Measurements from ENCODE around the gene GABRG3. TPM values are rescaled to one million over a fixed set of nuclear protein-coding genes. Genes with fewer than 3 reads are reported as not detected.

Gene GABRG3
- total RNA-seq, 2 donors from 2014 or later, result not detected

DNA sequence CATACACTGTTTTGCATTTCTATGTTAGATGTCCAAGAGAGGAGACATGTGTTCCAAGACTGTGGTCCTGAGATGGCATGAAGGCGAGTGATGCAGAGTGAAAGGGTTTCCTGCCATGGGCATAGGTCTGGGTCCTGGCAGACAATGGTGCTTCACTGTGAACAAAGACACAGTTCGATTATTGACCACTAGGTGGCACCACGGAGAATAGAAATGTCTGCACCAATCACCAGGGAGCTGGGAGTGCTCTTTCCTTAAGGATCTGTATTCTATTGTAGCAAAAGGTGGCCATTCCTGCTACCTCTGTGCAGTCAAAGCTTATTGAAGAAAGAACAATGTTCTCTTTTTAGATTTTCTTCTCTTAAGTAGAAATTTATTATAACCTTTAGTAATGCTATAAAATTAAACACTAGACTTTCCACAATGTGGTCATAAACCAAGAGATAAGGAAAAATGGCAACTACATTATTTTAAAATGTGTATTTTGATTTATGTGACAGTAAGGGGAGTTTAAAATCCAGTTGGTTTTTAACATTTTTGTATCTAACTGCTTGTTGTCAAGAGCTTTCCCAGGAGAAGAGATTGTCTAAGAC lies 88.7 kb downstream of the GABRG3 start:
- Mint-ChIP-seq H3K36me3 (no peaks in the 10 kb centered on the region), H3K4me3 (no peak overlapping the region), H3K27ac (no peak overlapping the region), H3K27me3 (no peaks in the 10 kb centered on the region), H3K9me3 (peaks cover 4% of the 10 kb centered on the region), H3K4me1 (ENCODE audit: low read depth in 2 of 2) (no peaks in the 10 kb centered on the region)
- DNase-seq (ENCODE audit: low spot score) (no peak), ATAC-seq (peak in 1 of 2 donors; percentile 48)

GRCh38 chr15:27061739-27062138 lies 90.8 kb downstream of the GABRG3 start:
- H3K36me3 Mint-ChIP-seq, result no peaks in the 10 kb centered on the region
- H3K4me3 Mint-ChIP-seq, result no peak overlapping the region
- ATAC-seq (no peak), DNase-seq (ENCODE audit: low spot score) (no peak)
- H3K4me1 Mint-ChIP-seq (ENCODE audit: low read depth in 2 of 2), result no peaks in the 10 kb centered on the region
- H3K27ac Mint-ChIP-seq, result no peak overlapping the region
- H3K9me3 Mint-ChIP-seq, result peaks cover 7% of the 10 kb centered on the region
- no peaks in the 10 kb centered on the region for H3K27me3 Mint-ChIP-seq

GRCh38 chr15:27062951-27063350 lies 92.0 kb downstream of the GABRG3 start:
- H3K9me3 Mint-ChIP-seq, result peaks cover 12% of the 10 kb centered on the region
- H3K4me3 Mint-ChIP-seq, result no peak overlapping the region
- H3K36me3 Mint-ChIP-seq, result peaks cover 5% of the 10 kb centered on the region
- no peak overlapping the region for H3K27ac Mint-ChIP-seq
- ATAC-seq (no peak), DNase-seq (ENCODE audit: low spot score) (no peak)
- H3K4me1 Mint-ChIP-seq (ENCODE audit: low read depth in 2 of 2), result no peaks in the 10 kb centered on the region
- no peaks in the 10 kb centered on the region for H3K27me3 Mint-ChIP-seq

DNA sequence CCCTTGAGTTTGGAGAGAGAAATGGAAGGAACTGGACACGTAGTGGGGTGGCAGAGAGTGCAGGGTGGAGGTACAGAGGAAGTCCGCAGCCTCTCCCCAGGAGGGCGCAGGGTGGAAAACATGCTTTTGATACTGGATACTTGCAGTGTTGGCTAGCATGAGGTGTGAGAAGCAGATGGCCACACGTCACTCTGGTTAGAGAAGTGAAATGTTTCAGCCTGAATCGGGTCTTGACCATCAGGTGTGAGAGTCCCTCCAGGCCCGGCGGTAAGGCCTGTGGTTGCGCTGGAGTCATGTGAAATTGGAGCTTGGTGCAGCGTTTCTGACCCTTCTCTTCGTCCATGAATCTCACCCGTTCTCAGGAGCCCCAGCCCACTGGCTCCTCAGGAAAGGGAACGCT lies 93.1 kb downstream of the GABRG3 start:
- Mint-ChIP-seq H3K9me3 (peaks cover 12% of the 10 kb centered on the region), H3K27me3 (no peaks in the 10 kb centered on the region), H3K36me3 (peaks cover 5% of the 10 kb centered on the region), H3K4me1 (ENCODE audit: low read depth in 2 of 2) (no peaks in the 10 kb centered on the region), H3K4me3 (no peak overlapping the region), H3K27ac (no peak overlapping the region)
- DNase-seq (ENCODE audit: low spot score) (no peak), ATAC-seq (no peak)

GRCh38 chr15:27065151-27065550 lies 94.2 kb downstream of the GABRG3 start:
- DNase-seq (ENCODE audit: low spot score) (no peak), ATAC-seq (no peak)
- no peak overlapping the region for H3K4me3 Mint-ChIP-seq
- no peaks in the 10 kb centered on the region for H3K27me3 Mint-ChIP-seq
- H3K9me3 Mint-ChIP-seq, result peaks cover 12% of the 10 kb centered on the region
- no peaks in the 10 kb centered on the region for H3K4me1 Mint-ChIP-seq (ENCODE audit: low read depth in 2 of 2)
- peaks cover 5% of the 10 kb centered on the region for H3K36me3 Mint-ChIP-seq
- no peak overlapping the region for H3K27ac Mint-ChIP-seq

DNA sequence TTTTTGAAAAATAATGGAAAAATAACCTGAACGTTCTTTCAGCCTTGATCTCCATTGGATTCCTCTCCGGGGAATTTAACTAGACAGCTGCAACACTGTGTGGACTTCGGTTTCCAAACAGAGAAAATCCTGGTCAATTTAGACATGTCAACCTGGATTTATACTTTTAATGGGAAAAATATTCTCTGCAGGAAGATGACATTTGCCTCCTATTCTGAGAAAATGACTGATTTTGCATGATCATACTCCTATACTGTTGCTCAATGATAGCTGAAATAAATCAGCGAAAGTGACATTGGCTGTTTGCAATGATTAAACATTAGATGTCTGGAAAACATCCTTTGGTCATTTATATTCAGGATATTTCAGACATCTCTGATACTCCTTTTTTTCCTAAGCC lies 94.8 kb downstream of the GABRG3 start:
- Mint-ChIP-seq H3K4me1 (ENCODE audit: low read depth in 2 of 2) (no peaks in the 10 kb centered on the region), H3K36me3 (peaks cover 5% of the 10 kb centered on the region), H3K4me3 (no peak overlapping the region), H3K9me3 (peaks cover 12% of the 10 kb centered on the region), H3K27ac (no peak overlapping the region), H3K27me3 (no peaks in the 10 kb centered on the region)
- DNase-seq (ENCODE audit: low spot score), result no peak
- no peak for ATAC-seq

DNA sequence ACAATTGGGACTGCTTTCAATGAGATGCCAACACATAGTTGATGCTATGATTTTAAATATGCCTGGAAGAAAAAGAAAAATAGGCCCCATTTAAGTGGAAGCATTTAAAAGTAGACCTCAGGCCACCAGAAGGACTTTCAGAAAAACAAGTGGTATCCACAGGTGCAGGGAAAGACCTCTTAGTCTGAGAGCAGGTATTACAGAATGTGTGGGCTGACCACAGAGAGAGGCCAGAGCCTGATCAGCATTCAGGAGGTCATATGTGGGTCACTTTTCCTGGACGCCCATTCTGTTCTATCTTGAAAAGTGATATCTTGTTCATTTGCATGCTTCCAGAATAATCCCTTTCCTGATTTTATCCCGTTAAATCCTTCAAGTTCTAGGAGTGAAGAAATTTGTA lies 95.5 kb downstream of the GABRG3 start:
- ATAC-seq, result no peak
- no peak overlapping the region for H3K4me3 Mint-ChIP-seq

GRCh38 chr15:27067175-27067574 lies 96.2 kb downstream of the GABRG3 start:
- DNase-seq (ENCODE audit: low spot score), result no peak
- no peak for ATAC-seq
- Mint-ChIP-seq H3K27me3 (no peaks in the 10 kb centered on the region), H3K4me3 (no peak overlapping the region), H3K4me1 (ENCODE audit: low read depth in 2 of 2) (no peaks in the 10 kb centered on the region), H3K36me3 (peaks cover 5% of the 10 kb centered on the region), H3K9me3 (peaks cover 13% of the 10 kb centered on the region), H3K27ac (no peak overlapping the region)

More for the DNA sequence above, 95.5 kb downstream of the GABRG3 start:
- Mint-ChIP-seq H3K9me3 (peaks cover 12% of the 10 kb centered on the region), H3K27me3 (no peaks in the 10 kb centered on the region), H3K4me1 (ENCODE audit: low read depth in 2 of 2) (no peaks in the 10 kb centered on the region), H3K27ac (no peak overlapping the region), H3K36me3 (peaks cover 5% of the 10 kb centered on the region)
- no peak for DNase-seq (ENCODE audit: low spot score)

- H3K4me3 Mint-ChIP-seq, result no peak overlapping the region
- H3K27ac Mint-ChIP-seq, result no peak overlapping the region
- ATAC-seq (no peak), DNase-seq (ENCODE audit: low spot score) (no peak)
- H3K4me1 Mint-ChIP-seq (ENCODE audit: low read depth in 2 of 2), result no peaks in the 10 kb centered on the region
- H3K9me3 Mint-ChIP-seq, result peaks cover 20% of the 10 kb centered on the region
- peaks cover 5% of the 10 kb centered on the region for H3K36me3 Mint-ChIP-seq
- H3K27me3 Mint-ChIP-seq, result no peaks in the 10 kb centered on the region
Observed at GRCh38 chr15:27070841-27071240, 99.9 kb downstream of the GABRG3 start.

DNA sequence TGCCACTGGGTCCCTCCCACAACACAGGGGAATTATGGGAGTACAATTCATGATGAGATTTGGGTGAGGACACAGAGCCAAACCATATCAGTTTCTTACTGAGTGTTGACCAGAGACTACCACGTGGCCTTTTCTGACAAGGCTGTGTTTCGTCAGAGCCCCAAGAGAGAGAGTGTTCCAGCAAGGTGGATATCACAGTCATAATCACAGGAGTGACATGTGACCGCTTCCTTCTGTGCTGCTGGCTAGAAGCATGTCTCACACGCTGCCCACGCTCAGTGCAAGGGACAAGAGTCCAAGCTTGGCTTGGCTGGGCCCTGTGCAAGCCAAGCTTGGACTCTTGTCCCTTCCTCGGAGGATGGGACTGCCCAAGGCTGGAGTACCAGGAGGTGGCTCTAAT lies 103.2 kb downstream of the GABRG3 start:
- no peak overlapping the region for H3K27ac Mint-ChIP-seq
- no peaks in the 10 kb centered on the region for H3K36me3 Mint-ChIP-seq
- no peak overlapping the region for H3K4me3 Mint-ChIP-seq
- ATAC-seq (no peak), DNase-seq (ENCODE audit: low spot score) (no peak)
- no peaks in the 10 kb centered on the region for H3K4me1 Mint-ChIP-seq (ENCODE audit: low read depth in 2 of 2)
- H3K9me3 Mint-ChIP-seq, result peaks cover 12% of the 10 kb centered on the region
- no peaks in the 10 kb centered on the region for H3K27me3 Mint-ChIP-seq

GRCh38 chr15:27077790-27078189 lies 106.8 kb downstream of the GABRG3 start:
- Mint-ChIP-seq H3K9me3 (peaks cover 9% of the 10 kb centered on the region), H3K4me3 (no peak overlapping the region), H3K36me3 (no peaks in the 10 kb centered on the region), H3K4me1 (ENCODE audit: low read depth in 2 of 2) (no peaks in the 10 kb centered on the region), H3K27me3 (no peaks in the 10 kb centered on the region), H3K27ac (no peak overlapping the region)
- ATAC-seq, result no peak
- DNase-seq (ENCODE audit: low spot score), result no peak

DNA sequence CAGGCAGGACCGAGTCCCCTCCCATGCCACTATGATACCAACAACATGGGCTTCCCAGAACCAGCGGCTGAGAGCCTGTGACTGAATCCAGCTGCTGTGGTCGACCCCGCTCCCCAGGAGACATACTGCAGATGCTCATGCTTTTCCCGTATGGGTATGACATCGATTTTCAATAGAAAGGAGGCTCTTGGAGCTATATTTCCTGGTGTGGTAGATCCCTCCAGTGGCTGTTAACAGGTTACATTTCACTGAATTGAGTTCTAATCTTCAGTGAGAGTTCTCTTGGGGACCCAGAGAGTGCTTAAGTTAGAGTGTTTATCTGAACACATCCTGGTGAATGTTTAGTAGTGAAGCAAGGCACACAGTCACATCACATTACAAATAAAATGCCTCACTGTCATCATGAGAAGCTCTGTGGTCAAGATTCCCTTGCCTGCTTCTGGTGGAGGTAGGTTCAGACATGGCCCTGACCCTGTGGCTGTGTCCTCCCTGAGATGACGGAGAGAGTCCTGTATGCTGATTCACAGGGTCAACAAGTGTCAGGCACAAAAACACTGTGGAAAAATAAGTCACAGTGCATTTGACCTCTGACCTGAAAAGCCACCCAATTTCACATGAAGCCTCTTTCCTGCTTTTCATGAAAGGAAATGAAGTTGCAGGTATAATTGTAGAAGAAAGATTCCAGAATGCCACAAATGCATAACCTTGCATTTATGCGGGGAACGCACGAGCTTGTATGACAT lies 110.9 kb downstream of the GABRG3 start:
- ATAC-seq (no peak), DNase-seq (ENCODE audit: low spot score) (no peak)
- H3K27me3 Mint-ChIP-seq, result no peaks in the 10 kb centered on the region
- H3K27ac Mint-ChIP-seq, result no peak overlapping the region
- no peaks in the 10 kb centered on the region for H3K4me1 Mint-ChIP-seq (ENCODE audit: low read depth in 2 of 2)
- H3K9me3 Mint-ChIP-seq, result no peaks in the 10 kb centered on the region
- H3K36me3 Mint-ChIP-seq, result no peaks in the 10 kb centered on the region
- H3K4me3 Mint-ChIP-seq, result no peak overlapping the region

- Mint-ChIP-seq H3K27ac (no peak overlapping the region), H3K36me3 (no peaks in the 10 kb centered on the region), H3K27me3 (no peaks in the 10 kb centered on the region), H3K4me1 (ENCODE audit: low read depth in 2 of 2) (no peaks in the 10 kb centered on the region), H3K4me3 (no peak overlapping the region), H3K9me3 (no peaks in the 10 kb centered on the region)
- ATAC-seq (no peak), DNase-seq (ENCODE audit: low spot score) (no peak)
Observed at GRCh38 chr15:27082526-27082925, 111.5 kb downstream of the GABRG3 start.

GRCh38 chr15:27084844-27085243 lies 113.9 kb downstream of the GABRG3 start:
- no peaks in the 10 kb centered on the region for H3K4me1 Mint-ChIP-seq (ENCODE audit: low read depth in 2 of 2)
- H3K27ac Mint-ChIP-seq, result no peak overlapping the region
- no peak for DNase-seq (ENCODE audit: low spot score)
- no peak overlapping the region for H3K4me3 Mint-ChIP-seq
- no peak for ATAC-seq
- H3K36me3 Mint-ChIP-seq, result no peaks in the 10 kb centered on the region
- H3K9me3 Mint-ChIP-seq, result no peaks in the 10 kb centered on the region
- H3K27me3 Mint-ChIP-seq, result no peaks in the 10 kb centered on the region

GRCh38 chr15:27086149-27086548 lies 115.2 kb downstream of the GABRG3 start:
- Mint-ChIP-seq H3K36me3 (no peaks in the 10 kb centered on the region), H3K9me3 (no peaks in the 10 kb centered on the region), H3K27ac (no peak overlapping the region), H3K27me3 (no peaks in the 10 kb centered on the region), H3K4me1 (ENCODE audit: low read depth in 2 of 2) (no peaks in the 10 kb centered on the region), H3K4me3 (no peak overlapping the region)
- no peak for ATAC-seq
- DNase-seq (ENCODE audit: low spot score), result no peak
